Transverse colon (tissue), 4 donors: ENCODE measurements around the gene OR6B2.

Source experiments
- EP300 ChIP-seq: sonication (generic); formaldehyde crosslinking; IDR thresholded peaks from one replicate; pipeline ENCODE4 v1.6.1; 2017; ENCODE audit warnings: antibody characterized with exemption, low read depth
- POLR2A ChIP-seq: fragments of 450-650 bp; IDR thresholded peaks from one replicate; pipeline ENCODE4 v1.6.1; 2016; ENCODE audit warnings: antibody characterized with exemption, mild to moderate bottlenecking, moderate library complexity
- POLR2AphosphoS5 ChIP-seq, 3 donors: sonication (generic); formaldehyde crosslinking; IDR thresholded peaks; one replicate each; pipeline ENCODE4 v1.6.1; 2016; ENCODE audit warnings: antibody characterized with exemption in 3 of 3
- TF ChIP-seq, protein P1 (sequence below), 5 experiments: fragments of 200-600 bp in 3 of 5; fragments of 450-650 bp in 2 of 5; sonication (generic) in 3 of 5; IDR thresholded peaks; 1 replicate in 2 of 5; 2 replicates in 3 of 5; pipeline ENCODE4 v1.5.1; 2016 to 2017; ENCODE audit warnings: antibody characterized with exemption in 5 of 5, inconsistent platforms in 3 of 5, mild to moderate bottlenecking in 2 of 5, moderate library complexity in 1 of 5

DNA sequence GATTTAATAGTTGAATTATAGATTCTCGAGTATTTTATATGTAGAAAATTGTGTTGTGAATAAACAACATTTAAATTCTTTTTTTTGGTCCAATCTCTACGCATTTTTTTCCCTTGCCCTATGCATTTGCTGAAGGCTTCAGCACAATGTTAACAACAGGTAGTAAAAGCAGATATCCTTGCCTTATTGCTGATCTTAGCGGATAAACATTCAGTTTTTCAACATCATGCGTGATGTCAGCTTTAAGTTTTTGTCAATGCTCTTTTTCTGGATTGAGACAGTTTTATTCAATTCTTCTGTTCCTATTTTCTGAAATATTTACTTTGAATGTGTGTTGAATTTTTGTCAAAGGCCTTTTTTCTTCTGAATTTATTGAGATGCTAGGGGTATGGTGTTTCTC lies 34.7 kb upstream of the OR6B2 start:
- TF ChIP-seq, protein P1, sequence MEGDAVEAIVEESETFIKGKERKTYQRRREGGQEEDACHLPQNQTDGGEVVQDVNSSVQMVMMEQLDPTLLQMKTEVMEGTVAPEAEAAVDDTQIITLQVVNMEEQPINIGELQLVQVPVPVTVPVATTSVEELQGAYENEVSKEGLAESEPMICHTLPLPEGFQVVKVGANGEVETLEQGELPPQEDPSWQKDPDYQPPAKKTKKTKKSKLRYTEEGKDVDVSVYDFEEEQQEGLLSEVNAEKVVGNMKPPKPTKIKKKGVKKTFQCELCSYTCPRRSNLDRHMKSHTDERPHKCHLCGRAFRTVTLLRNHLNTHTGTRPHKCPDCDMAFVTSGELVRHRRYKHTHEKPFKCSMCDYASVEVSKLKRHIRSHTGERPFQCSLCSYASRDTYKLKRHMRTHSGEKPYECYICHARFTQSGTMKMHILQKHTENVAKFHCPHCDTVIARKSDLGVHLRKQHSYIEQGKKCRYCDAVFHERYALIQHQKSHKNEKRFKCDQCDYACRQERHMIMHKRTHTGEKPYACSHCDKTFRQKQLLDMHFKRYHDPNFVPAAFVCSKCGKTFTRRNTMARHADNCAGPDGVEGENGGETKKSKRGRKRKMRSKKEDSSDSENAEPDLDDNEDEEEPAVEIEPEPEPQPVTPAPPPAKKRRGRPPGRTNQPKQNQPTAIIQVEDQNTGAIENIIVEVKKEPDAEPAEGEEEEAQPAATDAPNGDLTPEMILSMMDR (IDR thresholded peaks at IDR 0.05), result no peak
- TF ChIP-seq POLR2A, result no peak
- TF ChIP-seq POLR2AphosphoS5 (IDR thresholded peaks at IDR 0.05), result no peak
- no peak for TF ChIP-seq EP300
